NCI-H146 treated with DMSO at 0.1 percent for 48 hours (cell line): Measurements from ENCODE around the gene ATF7.
"Not testable (repeated sequence)": the region's sequence is repeated elsewhere in the genome, so short reads cannot be mapped to it uniquely, and the experiment has no call there.

Experiments
- DNase-seq: peaks from one replicate; lab custom pipeline; 2025; ENCODE audit not compliant: unreplicated experiment; lab: John Stamatoyannopoulos, UW

The ATF7 gene

GRCh38 chr12:53484686-53485575, 141.3 kb downstream of the ATF7 start:
- no peak for DNase-seq

- DNase-seq, result no peak
Measured at GRCh38 chr12:53483979-53484377, 142.2 kb downstream of the ATF7 start.

GRCh38 chr12:53483225-53483978, 142.8 kb downstream of the ATF7 start:
- DNase-seq, result no peak

- no peak for DNase-seq
Measured at GRCh38 chr12:53482626-53483168, 143.5 kb downstream of the ATF7 start.

- DNase-seq, result no peak
Measured at GRCh38 chr12:53481939-53482586, 144.1 kb downstream of the ATF7 start.

- not testable (repeated sequence) for DNase-seq
Measured at GRCh38 chr12:53481458-53481857, 144.7 kb downstream of the ATF7 start.

GRCh38 chr12:53480491-53481442, 145.4 kb downstream of the ATF7 start:
- no peak for DNase-seq

- DNase-seq, result no peak
Measured at GRCh38 chr12:53479331-53479730, 146.9 kb downstream of the ATF7 start.

- no peak for DNase-seq
Measured at GRCh38 chr12:53478865-53479264, 147.3 kb downstream of the ATF7 start.

- no peak for DNase-seq
Measured at GRCh38 chr12:53476769-53477209, 149.4 kb downstream of the ATF7 start.

GRCh38 chr12:53474819-53475218, 151.4 kb downstream of the ATF7 start:
- DNase-seq, result no peak

GRCh38 chr12:53474077-53474476, 152.1 kb downstream of the ATF7 start:
- DNase-seq, result no peak

- DNase-seq, result no peak
Measured at GRCh38 chr12:53472056-53472582, 154.1 kb downstream of the ATF7 start.

GRCh38 chr12:53468282-53468681, 157.9 kb downstream of the ATF7 start:
- DNase-seq, result no peak

GRCh38 chr12:53467880-53468279, 158.3 kb downstream of the ATF7 start:
- no peak for DNase-seq

- no peak for DNase-seq
Measured at GRCh38 chr12:53467082-53467481, 159.1 kb downstream of the ATF7 start.

GRCh38 chr12:53466640-53467039, 159.5 kb downstream of the ATF7 start:
- DNase-seq, result no peak

GRCh38 chr12:53465679-53466078, 160.5 kb downstream of the ATF7 start:
- no peak for DNase-seq

- DNase-seq, result no peak
Measured at GRCh38 chr12:53464685-53465418, 161.3 kb downstream of the ATF7 start.
